Thyroid gland (tissue), 4 donors: ENCODE measurements around the gene NLGN1. TPM values are rescaled to one million over a fixed set of nuclear protein-coding genes. Genes with fewer than 3 reads are reported as not detected.
"Not testable (repeated sequence)": the region's sequence is repeated elsewhere in the genome, so short reads cannot be mapped to it uniquely, and the experiment has no call there.

Experiments
- DNase-seq, 2 donors: peaks; one replicate each; pipeline ENCODE4 v3.0.0-alpha.2; 2019
- H3K27ac ChIP-seq, 3 donors: fragments of 200-600 bp; sonication (generic); 1 replicate in 2 of 3; 2 replicates in 1 of 3; pipeline ENCODE4 v1.5.1; 2016 to 2019; ENCODE audit warnings: mild to moderate bottlenecking in 1 of 3, moderate library complexity in 1 of 3
- H3K27me3 ChIP-seq: fragments of 200-600 bp; sonication (generic); one replicate; pipeline ENCODE4 v1.5.1; 2019
- H3K36me3 ChIP-seq, 2 donors: fragments of 200-600 bp; sonication (generic); one replicate each; pipeline ENCODE4 v1.5.1; 2016 to 2019
- H3K4me1 ChIP-seq, 2 donors: fragments of 200-600 bp; sonication (generic); one replicate each; pipeline ENCODE4 v1.5.1; 2017 to 2019
- H3K4me3 ChIP-seq, 3 donors: fragments of 200-600 bp; sonication (generic); replicated peaks in 1 of 3; 1 replicate in 2 of 3; 2 replicates in 1 of 3; pipeline ENCODE4 v1.5.1; 2016; ENCODE audit warnings: mild to moderate bottlenecking in 1 of 3
- H3K9me3 ChIP-seq: fragments of 200-600 bp; sonication (generic); one replicate; pipeline ENCODE4 v1.5.1; 2017
- POLR2A ChIP-seq, 2 donors: fragments of 450-650 bp; IDR thresholded peaks; one replicate each; pipeline ENCODE4 v1.6.1; 2017; ENCODE audit warnings: antibody characterized with exemption in 2 of 2, mild to moderate bottlenecking in 2 of 2, moderate library complexity in 1 of 2
- WGBS, 2 donors: methylation state at CpG; one replicate each; pipeline ENCODE4 v1.1.5; 2017; 5-methylcytosine and 5-hydroxymethylcytosine counted together
- intact Hi-C: fragments of 100-400 bp; cut with DNase I; formaldehyde crosslinking; loops from one replicate; pipeline ENCODE4 v1.15.1; 2023
- total RNA-seq, 4 donors: library from RNA; depleted of rRNA; stranded (reverse); fragments of >200 nt; gene quantifications; one replicate each; pipeline ENCODE4 v1.2.3, GENCODE V29; 2016
- TF ChIP-seq, protein P1 (sequence below), 6 experiments: fragments of 200-600 bp in 3 of 6; fragments of 450-650 bp in 3 of 6; sonication (generic) in 3 of 6; IDR thresholded peaks; one replicate each; pipeline ENCODE4 v1.5.1; 2016 to 2019; ENCODE audit warnings: antibody characterized with exemption in 6 of 6, mild to moderate bottlenecking in 2 of 6, inconsistent platforms in 1 of 6, moderate library complexity in 1 of 6

The NLGN1 gene
- total RNA-seq, 4 donors from 2014 or later = 2.4 to 13.9 (median 2.9) TPM

DNA sequence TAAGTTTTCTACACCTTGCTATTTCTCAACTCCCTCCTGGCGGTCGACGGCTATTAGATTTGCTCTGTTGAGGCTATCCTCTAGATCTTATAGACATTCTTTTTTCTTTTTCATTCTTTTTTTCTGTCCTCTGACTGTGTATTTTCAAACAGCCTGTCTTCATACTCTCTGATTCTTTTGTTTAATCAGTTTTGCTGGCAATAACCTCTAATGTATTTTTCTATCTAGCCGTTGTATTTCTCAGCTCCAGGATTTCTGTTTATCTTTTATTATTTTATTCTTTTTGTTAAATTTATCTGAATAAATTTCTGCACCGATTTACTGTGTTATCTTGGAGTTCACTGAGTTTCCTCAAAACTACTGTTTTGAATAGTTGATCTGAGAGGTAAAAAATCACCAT is 31.5 kb downstream of the NLGN1 start:
- 91% methylated on average over 5 of the region's 5 CpGs for WGBS, 2 donors
- intact Hi-C loops = no loop called here

DNA sequence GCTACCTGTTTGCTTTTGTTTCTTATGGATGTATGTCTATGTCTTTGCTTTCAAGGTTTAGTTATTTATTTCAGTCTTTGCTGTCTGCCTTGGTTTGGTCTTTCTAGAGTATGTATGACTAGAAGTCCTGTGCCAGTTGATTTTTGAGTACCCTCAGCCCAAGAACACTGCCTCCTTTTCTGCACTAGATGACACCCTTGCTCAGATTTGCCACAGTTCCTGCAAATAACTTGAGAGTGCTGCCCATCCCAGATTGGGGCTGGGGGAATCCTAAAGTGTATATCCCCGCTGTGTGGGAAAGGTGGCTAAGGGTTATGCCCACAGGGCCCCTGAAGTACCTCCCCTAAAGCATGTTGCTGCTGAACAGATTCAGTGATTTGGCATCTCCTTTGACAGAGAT is 32.0 kb downstream of the NLGN1 start:
- Histone ChIP-seq H3K4me3 (no peak overlapping the region), H3K36me3 (no peaks in the 10 kb centered on the region), H3K9me3 (no peaks in the 10 kb centered on the region), H3K27me3 (no peaks in the 10 kb centered on the region), H3K4me1 (no peaks in the 10 kb centered on the region), H3K27ac (no peak overlapping the region)
- TF ChIP-seq, protein P1, sequence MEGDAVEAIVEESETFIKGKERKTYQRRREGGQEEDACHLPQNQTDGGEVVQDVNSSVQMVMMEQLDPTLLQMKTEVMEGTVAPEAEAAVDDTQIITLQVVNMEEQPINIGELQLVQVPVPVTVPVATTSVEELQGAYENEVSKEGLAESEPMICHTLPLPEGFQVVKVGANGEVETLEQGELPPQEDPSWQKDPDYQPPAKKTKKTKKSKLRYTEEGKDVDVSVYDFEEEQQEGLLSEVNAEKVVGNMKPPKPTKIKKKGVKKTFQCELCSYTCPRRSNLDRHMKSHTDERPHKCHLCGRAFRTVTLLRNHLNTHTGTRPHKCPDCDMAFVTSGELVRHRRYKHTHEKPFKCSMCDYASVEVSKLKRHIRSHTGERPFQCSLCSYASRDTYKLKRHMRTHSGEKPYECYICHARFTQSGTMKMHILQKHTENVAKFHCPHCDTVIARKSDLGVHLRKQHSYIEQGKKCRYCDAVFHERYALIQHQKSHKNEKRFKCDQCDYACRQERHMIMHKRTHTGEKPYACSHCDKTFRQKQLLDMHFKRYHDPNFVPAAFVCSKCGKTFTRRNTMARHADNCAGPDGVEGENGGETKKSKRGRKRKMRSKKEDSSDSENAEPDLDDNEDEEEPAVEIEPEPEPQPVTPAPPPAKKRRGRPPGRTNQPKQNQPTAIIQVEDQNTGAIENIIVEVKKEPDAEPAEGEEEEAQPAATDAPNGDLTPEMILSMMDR (IDR thresholded peaks at IDR 0.05) = no peak
- TF ChIP-seq POLR2A (IDR thresholded peaks at IDR 0.05) = no peak
- intact Hi-C loops = no loop called here
- 80 to 88% methylated on average over 1 of the region's 1 CpG for WGBS, 2 donors
- no peak for DNase-seq

More for the DNA sequence above, 31.5 kb downstream of the NLGN1 start:
- Histone ChIP-seq H3K4me3 (no peak overlapping the region), H3K4me1 (no peaks in the 10 kb centered on the region), H3K9me3 (no peaks in the 10 kb centered on the region), H3K36me3 (no peaks in the 10 kb centered on the region), H3K27me3 (no peaks in the 10 kb centered on the region), H3K27ac (no peak overlapping the region)
- no peak for TF ChIP-seq POLR2A (IDR thresholded peaks at IDR 0.05)
- TF ChIP-seq, protein P1 (IDR thresholded peaks at IDR 0.05) = no peak
- DNase-seq = no peak

DNA sequence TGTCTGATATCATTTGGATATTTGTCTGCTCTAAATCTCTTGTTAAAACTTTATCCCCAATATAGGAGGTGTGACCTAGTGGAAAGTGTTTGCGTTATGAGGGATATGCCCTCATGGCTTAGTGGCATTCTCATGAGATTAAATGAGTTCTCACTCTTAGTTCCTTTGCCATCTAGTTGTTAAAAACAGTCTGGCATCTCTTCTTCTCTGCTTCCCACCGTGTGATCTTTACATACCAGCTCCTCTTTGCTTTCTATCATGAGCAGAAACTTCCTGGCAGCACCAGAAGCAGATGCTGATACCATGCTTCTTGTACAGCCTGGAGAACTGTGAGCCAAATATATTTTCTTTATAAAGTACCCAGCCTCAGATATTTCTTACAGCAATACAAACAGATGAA is 33.0 kb downstream of the NLGN1 start:
- no peak overlapping the region for H3K4me3 ChIP-seq
- H3K27ac ChIP-seq = no peak overlapping the region
- H3K9me3 ChIP-seq = no peaks in the 10 kb centered on the region
- no peaks in the 10 kb centered on the region for H3K4me1 ChIP-seq
- intact Hi-C loops = no loop called here
- no peak for DNase-seq
- 66 to 70% methylated on average over 2 of the region's 2 CpGs for WGBS, 2 donors
- TF ChIP-seq POLR2A (IDR thresholded peaks at IDR 0.05) = no peak
- TF ChIP-seq, protein P1 (IDR thresholded peaks at IDR 0.05) = no peak
- no peaks in the 10 kb centered on the region for H3K27me3 ChIP-seq
- H3K36me3 ChIP-seq = no peaks in the 10 kb centered on the region

DNA sequence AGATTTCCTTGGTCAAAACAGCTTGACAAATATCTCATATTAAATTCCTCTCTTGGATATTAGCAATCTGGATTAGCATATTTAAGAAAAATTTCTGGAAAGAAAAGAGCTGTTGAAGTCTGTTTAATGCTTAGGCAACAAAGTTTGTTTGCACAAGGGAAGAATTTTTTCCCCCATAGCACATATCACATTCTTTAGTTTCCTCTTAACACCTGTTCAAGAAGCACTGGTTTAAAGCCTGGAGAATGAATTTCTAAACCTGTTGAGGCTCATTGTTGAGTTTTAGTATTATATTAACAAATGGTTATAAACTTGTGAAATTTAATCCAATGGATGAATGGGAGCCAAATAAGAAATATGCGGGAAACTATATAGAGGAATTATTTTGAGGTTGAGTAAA is 41.5 kb downstream of the NLGN1 start:
- TF ChIP-seq POLR2A (IDR thresholded peaks at IDR 0.05) = no peak
- TF ChIP-seq, protein P1 (IDR thresholded peaks at IDR 0.05) = no peak
- WGBS, 2 donors = 86 to 95% methylated on average over 1 of the region's 1 CpG
- DNase-seq = no peak
- intact Hi-C loops = no loop called here
- Histone ChIP-seq H3K27ac (no peak overlapping the region), H3K9me3 (no peaks in the 10 kb centered on the region), H3K4me3 (no peak overlapping the region), H3K36me3 (no peaks in the 10 kb centered on the region), H3K4me1 (no peaks in the 10 kb centered on the region), H3K27me3 (no peaks in the 10 kb centered on the region)

DNA sequence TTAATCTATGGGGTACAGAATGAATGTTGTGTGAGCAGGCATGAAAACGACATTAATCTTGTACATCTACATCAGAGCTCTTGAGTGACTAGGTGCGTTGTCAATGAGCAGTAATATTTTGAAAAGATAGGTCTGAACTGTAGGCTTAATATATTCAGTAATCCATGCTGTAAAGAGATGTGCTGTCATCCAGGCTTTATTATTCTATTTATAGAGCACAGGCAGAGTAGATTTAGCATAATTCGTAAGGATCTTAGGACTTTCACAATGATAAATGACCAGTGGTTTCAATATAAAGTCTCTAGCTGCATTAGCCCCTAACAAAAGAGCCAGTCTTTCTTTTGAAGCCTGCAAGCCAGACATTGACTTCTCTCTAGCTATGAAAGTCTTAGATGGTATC is 43.0 kb downstream of the NLGN1 start:
- Histone ChIP-seq H3K27me3 (no peaks in the 10 kb centered on the region), H3K4me1 (no peaks in the 10 kb centered on the region), H3K27ac (no peak overlapping the region), H3K36me3 (no peaks in the 10 kb centered on the region), H3K9me3 (no peaks in the 10 kb centered on the region), H3K4me3 (no peak overlapping the region)
- TF ChIP-seq, protein P1 (IDR thresholded peaks at IDR 0.05) = no peak
- no peak for TF ChIP-seq POLR2A (IDR thresholded peaks at IDR 0.05)
- WGBS, 2 donors = 78 to 85% methylated on average over 3 of the region's 3 CpGs
- no peak for DNase-seq
- intact Hi-C loops = no loop called here

DNA sequence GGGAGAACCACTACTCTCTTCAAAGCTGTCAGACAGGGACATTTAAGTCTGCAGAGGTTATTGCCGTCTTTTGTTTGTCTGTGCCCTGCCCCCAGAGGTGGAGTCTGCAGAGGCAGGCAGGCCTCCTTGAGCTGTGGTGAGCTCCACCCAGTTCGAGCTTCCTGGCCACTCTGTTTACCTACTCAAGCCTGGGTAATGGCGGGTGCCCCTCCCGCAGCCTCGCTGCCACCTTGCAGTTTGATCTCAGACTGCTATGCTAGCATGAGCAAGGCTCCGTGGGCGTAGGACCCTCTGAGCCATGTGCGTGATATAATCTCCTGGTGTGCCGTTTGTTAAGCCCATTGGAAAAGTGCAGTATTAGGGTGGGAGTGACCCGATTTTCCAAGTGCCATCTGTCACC is 54.0 kb downstream of the NLGN1 start:
- H3K27me3 ChIP-seq, intact Hi-C loops, H3K9me3 ChIP-seq, H3K4me1 ChIP-seq, H3K27ac ChIP-seq, H3K4me3 ChIP-seq, H3K36me3 ChIP-seq, DNase-seq: not testable (repeated sequence)
- 93 to 95% methylated on average over 9 to 10 of the region's 10 CpGs for WGBS, 2 donors
